Fibroblast of the conjunctiva (primary cell): ENCODE data around the gene SPG21.

Experiments used
- DNase-seq: peaks from one replicate; pipeline ENCODE4 v3.0.0-alpha.2; 2010; ENCODE audit warnings: low read depth

The SPG21 gene

DNA sequence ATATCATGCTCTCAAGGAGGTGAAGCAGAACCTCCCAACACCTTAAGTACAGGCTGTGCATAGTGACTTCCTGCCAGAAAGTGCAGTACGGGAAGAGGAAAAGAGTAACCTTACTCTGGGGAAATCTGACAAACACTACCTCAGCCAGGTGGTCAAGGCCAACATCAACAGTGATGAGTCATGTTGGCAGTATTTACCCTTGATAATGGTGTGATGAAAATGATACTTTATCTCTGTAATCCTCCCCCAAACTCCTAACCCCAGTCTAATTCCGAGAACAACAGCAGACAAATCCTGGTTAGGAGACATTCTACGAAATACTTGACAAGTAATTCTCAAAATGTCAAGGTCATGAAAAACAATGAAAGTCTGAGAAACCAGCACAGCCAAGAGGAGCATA is 51.5 kb downstream of the SPG21 start:
- DNase-seq, result no peak

GRCh38 chr15:64934023-64934422 is 55.7 kb downstream of the SPG21 start:
- DNase-seq, result no peak

DNA sequence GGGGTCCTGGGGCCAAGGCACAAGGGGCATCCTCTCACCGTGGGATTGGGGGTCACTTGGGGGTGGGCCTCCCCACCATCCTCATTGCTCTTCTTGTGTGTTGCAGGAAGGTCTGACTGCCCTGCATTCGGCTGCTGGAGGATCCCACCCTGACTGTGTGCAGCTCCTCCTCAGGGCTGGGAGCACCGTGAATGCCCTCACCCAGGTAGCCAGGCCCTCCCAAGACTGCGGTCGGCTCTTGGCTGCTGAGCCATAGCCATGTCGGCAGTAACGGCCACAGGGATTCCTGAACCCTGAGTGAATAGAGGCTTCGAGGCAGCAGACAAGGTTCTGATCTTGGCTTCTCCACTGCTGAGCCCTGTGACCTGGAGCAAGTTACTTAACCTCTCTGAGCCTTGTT is 58.3 kb downstream of the SPG21 start:
- no peak for DNase-seq

- DNase-seq, result no peak
Measured at GRCh38 chr15:64930778-64931371, 58.8 kb downstream of the SPG21 start.

GRCh38 chr15:64930019-64930652 is 59.6 kb downstream of the SPG21 start:
- no peak for DNase-seq

DNA sequence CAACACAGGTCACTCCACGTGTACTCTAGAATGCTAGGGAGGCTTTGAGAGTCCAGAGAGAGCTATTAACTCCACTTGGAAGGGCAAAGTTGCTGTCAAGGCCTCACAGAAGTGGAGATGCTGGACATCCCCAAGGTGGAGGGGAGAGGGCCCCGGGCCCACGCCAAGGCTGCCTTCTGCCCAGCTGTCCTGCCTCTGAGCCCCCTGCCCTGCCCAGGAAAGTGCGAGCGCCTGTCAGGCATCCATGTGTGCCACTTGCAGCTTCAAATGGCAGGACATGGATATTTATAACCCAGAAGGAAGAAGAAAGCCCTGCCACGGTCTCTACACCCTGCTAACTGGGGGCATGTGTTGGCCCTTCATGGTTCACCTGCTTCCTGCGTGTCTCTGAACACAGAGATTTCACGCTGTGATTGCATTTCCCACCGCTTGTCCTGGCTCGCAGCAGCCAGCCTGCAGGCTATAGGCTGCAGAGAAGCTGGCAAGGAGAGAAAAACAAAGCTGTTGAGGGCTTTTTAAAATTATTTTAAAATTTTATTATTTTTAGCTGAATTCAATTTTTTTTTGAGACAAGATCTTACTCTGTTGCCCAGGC is 61.0 kb downstream of the SPG21 start:
- no peak for DNase-seq

- no peak for DNase-seq
Measured at GRCh38 chr15:64926661-64927060, 63.1 kb downstream of the SPG21 start.

GRCh38 chr15:64925335-64926330 is 64.1 kb downstream of the SPG21 start:
- DNase-seq, result no peak

DNA sequence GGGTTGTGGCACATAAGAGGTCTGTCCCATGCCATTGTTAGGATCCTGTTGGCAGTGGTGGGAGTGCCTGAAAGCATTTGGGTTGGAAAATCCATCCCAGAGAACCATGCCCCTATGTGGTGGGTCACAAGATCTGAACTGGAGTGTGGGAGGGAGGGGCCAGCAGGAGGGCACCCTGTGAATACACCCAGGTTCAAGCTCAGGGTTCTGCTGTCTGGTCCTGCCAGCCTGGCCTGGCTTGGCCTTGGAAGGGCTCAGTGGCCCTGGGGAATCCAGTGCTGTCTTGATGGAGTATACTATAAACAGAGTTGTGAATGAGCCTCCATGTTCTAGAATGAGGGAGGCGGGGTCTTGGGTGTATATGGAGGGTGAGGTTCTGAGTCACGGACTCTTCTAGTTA is 66.2 kb downstream of the SPG21 start:
- no peak for DNase-seq

- DNase-seq, result no peak
Measured at GRCh38 chr15:64921711-64922110, 68.0 kb downstream of the SPG21 start.

DNA sequence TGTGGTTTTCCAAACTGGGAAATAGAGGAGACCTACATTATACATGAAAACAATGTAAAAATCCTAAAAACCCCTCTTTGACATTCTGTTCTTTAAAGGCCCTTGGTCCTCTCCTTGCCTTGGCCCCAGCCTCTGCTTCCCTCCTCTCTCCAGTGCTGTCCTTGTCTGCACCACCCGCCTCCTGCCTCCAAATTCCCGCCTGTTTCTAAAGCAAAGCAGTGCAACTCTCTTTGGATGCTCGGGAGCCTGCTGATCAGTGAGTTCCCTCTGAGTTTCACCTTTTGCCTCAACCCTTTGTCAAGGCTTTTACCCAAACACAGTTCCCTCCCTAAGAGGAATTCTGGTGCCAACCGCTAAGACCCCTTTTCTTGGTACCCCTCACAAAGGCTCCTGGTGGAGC is 70.0 kb downstream of the SPG21 start:
- no peak for DNase-seq

DNA sequence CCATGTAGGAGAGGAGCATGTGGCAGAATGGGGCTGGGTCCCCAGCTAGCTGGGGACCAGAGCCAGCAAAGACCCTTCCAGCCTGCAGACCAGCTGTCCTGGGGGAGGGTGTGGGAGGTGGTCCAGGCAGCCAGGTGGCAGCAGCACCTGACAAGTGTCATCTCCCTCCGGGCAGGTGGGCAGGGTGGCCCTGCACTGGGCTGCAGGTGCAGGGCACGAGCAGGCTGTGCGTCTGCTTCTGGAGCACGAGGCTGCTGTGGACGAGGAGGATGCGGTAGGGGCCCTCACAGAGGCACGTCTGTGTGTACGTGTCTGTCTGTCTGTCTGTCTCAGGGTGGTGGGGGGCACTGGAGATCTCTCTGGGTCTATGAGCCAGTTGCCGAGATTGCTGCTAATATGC is 72.5 kb downstream of the SPG21 start:
- DNase-seq, result no peak

GRCh38 chr15:64916365-64916764 is 73.3 kb downstream of the SPG21 start:
- DNase-seq, result no peak

- no peak for DNase-seq
Measured at GRCh38 chr15:64915518-64916227, 74.0 kb downstream of the SPG21 start.
